GM21381 (cell line): Measurements from ENCODE around the gene GLB1L3.

ENCODE experiments used
- ATAC-seq: cut with Tn5 transposase; IDR thresholded peaks from one replicate; pipeline ENCODE4 v1.9.1; 2021; ENCODE audit warnings: mild to moderate bottlenecking, moderate library complexity; ENCODE audit not compliant: unreplicated experiment

Gene GLB1L3, protein sequence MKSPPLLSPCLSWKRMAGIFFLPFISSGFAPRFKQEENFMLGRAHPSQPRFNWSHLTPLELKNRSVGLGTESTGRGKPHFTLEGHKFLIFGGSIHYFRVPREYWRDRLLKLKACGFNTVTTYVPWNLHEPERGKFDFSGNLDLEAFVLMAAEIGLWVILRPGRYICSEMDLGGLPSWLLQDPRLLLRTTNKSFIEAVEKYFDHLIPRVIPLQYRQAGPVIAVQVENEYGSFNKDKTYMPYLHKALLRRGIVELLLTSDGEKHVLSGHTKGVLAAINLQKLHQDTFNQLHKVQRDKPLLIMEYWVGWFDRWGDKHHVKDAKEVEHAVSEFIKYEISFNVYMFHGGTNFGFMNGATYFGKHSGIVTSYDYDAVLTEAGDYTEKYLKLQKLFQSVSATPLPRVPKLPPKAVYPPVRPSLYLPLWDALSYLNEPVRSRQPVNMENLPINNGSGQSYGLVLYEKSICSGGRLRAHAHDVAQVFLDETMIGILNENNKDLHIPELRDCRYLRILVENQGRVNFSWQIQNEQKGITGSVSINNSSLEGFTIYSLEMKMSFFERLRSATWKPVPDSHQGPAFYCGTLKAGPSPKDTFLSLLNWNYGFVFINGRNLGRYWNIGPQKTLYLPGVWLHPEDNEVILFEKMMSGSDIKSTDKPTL

GRCh38 chr11:134275534-134276395 is at the start of gene GLB1L3:
Gene GLB1L3, plus strand, starts transcription at chr11:134276379. Its CDS starts 362 bp downstream, at chr11:134276741.
- ATAC-seq, result peak; percentile 75

DNA sequence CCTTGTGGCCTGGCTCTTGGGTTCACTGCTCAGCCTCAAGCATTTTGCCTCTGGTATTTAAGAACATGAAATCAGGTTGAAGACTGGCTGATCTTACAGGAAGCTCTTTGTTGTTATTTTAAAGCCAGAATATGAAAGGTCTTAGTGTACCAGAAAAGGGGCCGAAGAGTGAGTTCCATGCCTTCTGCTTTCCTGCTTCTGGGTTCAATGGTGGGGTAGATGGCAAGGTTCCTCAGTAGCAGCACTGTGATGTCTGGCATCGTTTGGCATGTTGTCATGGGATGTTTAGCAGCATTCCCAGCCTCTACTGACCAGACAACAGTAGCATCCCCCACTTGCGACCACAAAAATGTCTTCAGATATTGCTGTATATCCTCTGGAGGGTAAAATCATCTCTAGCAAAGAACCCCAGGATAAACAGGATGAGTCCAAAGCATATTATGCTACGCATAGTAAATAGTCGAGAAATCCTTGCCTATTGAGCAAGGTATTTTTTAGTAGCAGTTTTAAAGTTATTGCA is 49.3 kb upstream of the GLB1L3 start:
- no peak for ATAC-seq

GRCh38 chr11:134228625-134229024 is 47.6 kb upstream of the GLB1L3 start:
- peak; percentile 55 for ATAC-seq

DNA sequence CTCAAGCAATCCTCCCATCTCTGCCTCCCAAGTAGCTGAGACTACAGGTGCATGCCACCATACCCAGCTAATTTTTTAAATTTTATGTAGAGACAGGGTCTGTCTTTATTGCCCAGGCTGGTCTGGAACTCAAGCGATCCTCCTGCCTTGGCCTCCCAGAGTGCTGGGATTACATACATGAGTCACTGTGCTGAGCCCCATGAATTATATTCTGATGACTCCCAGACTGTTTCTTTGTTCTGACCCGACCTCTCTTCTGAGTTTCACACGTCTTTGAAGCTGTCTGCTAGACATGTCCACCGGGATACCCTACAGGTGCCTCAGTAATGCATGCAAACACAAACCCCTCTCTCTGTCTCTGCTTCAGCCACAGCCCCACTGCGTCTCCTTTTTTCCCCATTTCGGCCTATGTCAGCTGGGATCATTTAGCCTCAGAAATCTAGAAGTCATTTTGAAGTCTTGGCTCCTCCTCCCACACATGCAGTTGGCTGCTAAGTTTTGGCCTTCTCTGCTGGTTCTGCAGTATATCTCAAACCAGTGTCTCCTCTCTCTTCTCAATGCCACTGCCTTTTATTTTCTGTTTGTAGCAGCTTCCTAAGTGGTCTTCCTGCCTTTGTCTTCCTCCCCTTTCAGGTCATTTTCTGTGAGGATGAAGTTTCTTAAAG is 46.9 kb upstream of the GLB1L3 start:
- no peak for ATAC-seq

GRCh38 chr11:134230339-134230738 is 45.8 kb upstream of the GLB1L3 start:
- ATAC-seq, result no peak

DNA sequence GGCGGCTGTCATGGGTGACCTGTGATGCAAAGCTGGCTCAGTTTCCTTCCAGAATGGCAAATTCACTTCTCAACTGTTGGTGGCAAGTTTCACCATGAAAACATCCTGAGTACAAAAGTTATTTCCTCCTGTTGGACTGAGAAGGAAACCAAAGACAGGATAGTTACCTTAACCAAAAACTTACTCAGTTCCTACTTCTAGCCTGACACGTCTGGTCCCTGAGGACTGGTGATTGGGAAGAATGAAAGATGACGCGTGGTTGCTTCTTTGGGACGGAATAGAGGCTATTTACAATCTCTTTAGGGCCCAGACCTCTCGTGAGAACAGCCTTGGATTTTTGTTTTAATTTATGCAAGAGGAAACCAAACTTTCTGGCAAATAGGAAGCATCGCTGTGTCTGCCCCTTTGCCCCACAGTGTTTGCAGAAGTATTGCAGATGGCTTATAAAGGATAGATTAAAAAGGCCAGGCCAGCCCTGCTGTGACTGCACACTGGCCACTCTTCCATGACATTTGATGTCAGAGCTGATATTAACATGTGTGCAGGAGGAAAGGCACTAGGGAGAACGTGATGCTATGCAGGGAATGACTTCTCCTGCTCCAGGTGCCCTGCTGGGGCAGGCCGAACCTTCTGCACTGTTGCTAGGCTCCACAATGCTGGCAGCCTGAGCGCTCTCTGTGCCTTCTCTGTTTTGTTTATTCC is 44.1 kb upstream of the GLB1L3 start:
- no peak for ATAC-seq

- ATAC-seq, result no peak
Measured at GRCh38 chr11:134233729-134234179, 42.4 kb upstream of the GLB1L3 start.

DNA sequence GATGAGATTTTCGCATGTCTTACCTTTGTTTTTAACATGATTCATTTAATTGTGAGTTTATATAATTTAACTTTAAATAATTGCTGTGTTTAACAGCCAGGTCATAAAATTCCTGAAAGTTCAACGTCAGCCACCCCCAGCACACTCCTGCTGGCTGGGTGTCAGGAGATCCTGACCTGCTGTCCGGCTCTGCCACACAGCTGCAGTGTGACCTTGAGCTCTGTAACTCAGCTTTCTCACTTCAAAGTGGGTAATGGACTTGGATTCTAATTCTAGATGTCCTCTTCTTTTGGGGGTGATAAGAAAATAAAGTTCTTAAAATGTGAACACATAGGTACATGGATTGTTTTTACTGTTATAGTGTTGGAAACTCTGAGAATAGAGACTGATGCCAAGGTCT is 40.8 kb upstream of the GLB1L3 start:
- no peak for ATAC-seq

GRCh38 chr11:134236834-134237556 is 39.2 kb upstream of the GLB1L3 start:
- ATAC-seq, result no peak

DNA sequence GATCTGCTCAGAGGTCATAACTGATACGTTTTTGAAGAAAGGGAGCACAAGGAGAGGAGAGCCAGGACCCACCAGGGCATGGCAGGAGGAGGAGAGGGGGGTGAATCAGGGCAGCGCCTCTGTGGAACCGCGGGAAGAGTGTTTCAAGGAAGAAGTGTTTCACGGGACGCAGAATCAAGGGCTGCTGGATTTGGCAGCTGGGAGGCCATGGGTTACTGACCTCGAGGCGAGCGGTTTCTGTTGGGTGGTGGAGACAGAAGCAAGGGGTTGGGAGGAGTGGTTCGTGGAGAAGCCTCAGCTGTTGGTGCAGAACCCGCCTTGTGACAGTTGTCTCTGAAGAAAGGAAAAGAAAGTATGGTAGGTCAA is 38.6 kb upstream of the GLB1L3 start:
- ATAC-seq, result no peak

- no peak for ATAC-seq
Measured at GRCh38 chr11:134238956-134239355, 37.2 kb upstream of the GLB1L3 start.

DNA sequence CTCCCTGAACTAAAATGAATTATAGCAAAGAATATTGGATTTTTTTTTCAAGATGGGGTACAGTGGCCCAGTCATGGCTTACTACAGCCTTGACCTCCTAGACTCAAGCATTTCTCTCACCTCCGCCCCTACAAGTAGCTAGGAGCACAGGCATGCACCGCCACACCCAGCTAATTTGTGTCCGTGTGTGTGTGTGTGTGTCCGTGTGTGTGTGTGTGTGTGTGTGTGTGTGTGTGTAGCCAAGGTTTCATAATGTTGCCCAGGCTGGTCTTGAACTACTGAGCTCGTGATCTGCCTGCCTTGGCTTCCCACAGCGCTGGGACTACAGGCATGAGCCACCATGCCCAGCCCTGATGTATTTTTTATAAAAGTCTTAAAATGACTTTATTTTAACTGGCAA is 35.6 kb upstream of the GLB1L3 start:
- ATAC-seq, result no peak

DNA sequence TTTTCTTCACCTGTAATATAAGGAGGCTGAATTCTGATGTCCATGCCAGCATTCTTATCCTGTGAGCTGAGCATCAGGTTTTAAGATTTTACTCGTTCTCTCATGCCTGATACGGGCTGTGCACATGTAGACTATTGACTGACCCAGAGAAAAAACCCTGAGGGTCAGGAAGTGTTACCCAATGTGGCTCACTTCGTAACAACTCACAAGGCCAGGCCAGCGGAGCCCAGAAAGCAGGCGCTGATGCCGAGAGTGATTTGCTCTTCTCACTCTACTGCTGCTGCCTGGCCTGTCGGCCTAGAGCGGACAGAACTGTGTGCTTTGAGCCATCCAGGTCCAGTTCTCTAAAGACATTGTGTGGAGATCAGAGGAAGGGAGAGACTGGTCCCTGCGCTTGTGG is 33.8 kb upstream of the GLB1L3 start:
- no peak for ATAC-seq

DNA sequence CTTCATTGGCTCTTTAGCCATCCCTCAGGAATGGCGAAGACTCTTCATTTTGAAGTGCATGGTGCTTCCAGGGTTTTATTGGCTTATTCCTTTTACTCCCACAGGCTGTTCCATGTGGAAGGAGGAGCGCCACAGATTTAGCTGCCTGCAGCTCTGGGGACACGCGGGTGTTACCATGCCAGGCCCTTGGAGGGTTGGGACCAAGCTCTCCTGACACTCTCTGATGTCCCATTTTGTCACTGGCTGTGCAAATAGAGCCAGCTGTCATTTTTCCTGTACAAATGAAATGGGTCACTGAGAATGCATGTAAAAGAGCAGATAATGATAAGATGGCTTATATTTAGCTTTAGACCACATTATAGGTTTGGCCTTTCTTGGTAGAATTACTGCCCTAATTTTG is 32.3 kb upstream of the GLB1L3 start:
- ATAC-seq, result no peak

- ATAC-seq, result peak; percentile 89
Measured at GRCh38 chr11:134244593-134244992, 31.6 kb upstream of the GLB1L3 start.

DNA sequence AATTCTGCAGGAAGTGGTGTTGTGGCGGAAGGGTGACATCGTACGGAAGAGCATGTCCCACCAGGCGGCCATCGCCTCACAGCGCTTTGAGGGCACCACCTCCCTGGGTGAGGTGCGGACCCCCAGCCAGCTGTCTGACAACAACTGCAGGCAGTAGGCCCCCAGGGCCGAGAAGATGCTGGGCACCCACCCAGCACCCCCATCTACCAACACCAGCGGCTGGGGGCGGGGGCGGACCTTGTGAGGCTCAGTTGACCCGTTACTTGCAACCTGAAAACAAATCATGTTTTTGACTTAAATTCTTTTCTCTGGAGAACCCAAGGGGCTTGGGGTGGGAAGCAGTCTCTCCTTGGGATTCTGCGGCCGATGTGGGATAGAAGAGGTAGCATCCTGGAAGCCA is 30.7 kb upstream of the GLB1L3 start:
- no peak for ATAC-seq

DNA sequence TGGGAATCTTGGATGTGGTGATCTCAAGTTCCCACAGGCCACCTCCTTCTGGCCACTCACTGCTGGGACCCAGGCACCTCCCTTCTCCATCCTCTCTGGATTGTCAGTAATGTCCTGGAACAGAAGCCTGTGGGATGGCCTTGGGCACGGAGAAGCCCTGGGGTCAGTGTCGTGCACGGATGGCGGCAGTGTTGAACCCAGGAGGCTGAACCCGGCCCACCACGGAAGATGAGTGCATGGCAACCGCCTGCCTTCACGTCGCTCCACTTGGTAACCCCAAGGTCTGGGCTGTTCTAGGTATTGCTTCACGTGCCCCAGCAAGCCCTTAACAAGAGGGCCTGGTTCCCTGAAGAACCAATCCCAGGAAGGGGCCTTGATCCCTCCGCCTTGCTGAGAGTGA is 30.1 kb upstream of the GLB1L3 start:
- ATAC-seq, result no peak

DNA sequence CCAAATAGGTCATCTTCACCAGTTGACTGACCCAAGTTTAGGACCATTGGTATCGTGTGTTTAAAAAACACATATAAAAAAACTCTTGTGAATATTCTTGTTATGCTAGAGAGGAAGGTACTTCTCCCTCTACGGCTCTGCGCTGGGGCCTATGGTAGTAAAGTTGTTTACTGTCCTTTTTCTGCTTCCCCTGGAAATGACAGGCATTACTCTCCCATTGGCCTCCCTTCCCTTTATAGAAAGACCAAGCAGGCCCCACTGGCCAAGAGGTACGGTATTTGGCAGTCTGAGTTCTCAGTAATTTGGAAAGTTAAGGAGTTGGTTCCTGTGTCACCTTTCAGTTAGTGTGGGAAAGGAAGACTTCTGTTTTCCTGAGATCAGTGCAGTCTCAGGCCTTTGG is 29.5 kb upstream of the GLB1L3 start:
- no peak for ATAC-seq

- no peak for ATAC-seq
Measured at GRCh38 chr11:134248910-134249480, 27.2 kb upstream of the GLB1L3 start.
